GM21737 (cell line): Measurements from ENCODE around the gene CFAP46.
"Not testable (repeated sequence)": the region's sequence is repeated elsewhere in the genome, so short reads cannot be mapped to it uniquely, and the experiment has no call there.

Source experiments
- ATAC-seq: cut with Tn5 transposase; IDR thresholded peaks from one replicate; pipeline ENCODE4 v1.9.1; 2021; ENCODE audit warnings: mild to moderate bottlenecking, moderate library complexity; ENCODE audit not compliant: unreplicated experiment

CFAP46 gene

GRCh38 chr10:132793871-132794849, 148.2 kb downstream of the CFAP46 start:
- no peak for ATAC-seq

GRCh38 chr10:132793213-132793612, 149.2 kb downstream of the CFAP46 start:
- ATAC-seq, result no peak

GRCh38 chr10:132792796-132793195, 149.6 kb downstream of the CFAP46 start:
- no peak for ATAC-seq

- ATAC-seq, result not testable (repeated sequence)
Measured at GRCh38 chr10:132792099-132792498, 150.3 kb downstream of the CFAP46 start.

- ATAC-seq, result no peak
Measured at GRCh38 chr10:132790934-132791829, 151.2 kb downstream of the CFAP46 start.

GRCh38 chr10:132790470-132790869, 151.9 kb downstream of the CFAP46 start:
- no peak for ATAC-seq

GRCh38 chr10:132789659-132790148, 152.7 kb downstream of the CFAP46 start:
- ATAC-seq, result no peak

GRCh38 chr10:132788831-132789219, 153.5 kb downstream of the CFAP46 start:
- ATAC-seq, result no peak

GRCh38 chr10:132788180-132788830, 154.1 kb downstream of the CFAP46 start:
- no peak for ATAC-seq

GRCh38 chr10:132787495-132788179, 154.7 kb downstream of the CFAP46 start:
- ATAC-seq, result no peak

- no peak for ATAC-seq
Measured at GRCh38 chr10:132786884-132787494, 155.4 kb downstream of the CFAP46 start.

- ATAC-seq, result no peak
Measured at GRCh38 chr10:132786476-132786883, 155.9 kb downstream of the CFAP46 start.

- ATAC-seq, result no peak
Measured at GRCh38 chr10:132785723-132786475, 156.5 kb downstream of the CFAP46 start, which contains the start of gene NKX6-2. Gene NKX6-2 (minus strand): TSS chr10:132786147. CDS start chr10:132785948, 199 bp downstream.

- ATAC-seq, result no peak
Measured at GRCh38 chr10:132784866-132785722, 157.3 kb downstream of the CFAP46 start.

- no peak for ATAC-seq
Measured at GRCh38 chr10:132783940-132784865, 158.2 kb downstream of the CFAP46 start.

GRCh38 chr10:132783165-132783939, 159.0 kb downstream of the CFAP46 start:
- no peak for ATAC-seq
